HG03175 (cell line): ENCODE results near the gene HDAC1.
A peak's percentile ranks its signal among the peaks of the same experiment; 100 is the strongest.
"Not testable (repeated sequence)": the region's sequence is repeated elsewhere in the genome, so short reads cannot be mapped to it uniquely, and the experiment has no call there.

Experiments used
- ATAC-seq: cut with Tn5 transposase; IDR thresholded peaks from one replicate; pipeline ENCODE4 v1.9.1; 2021; ENCODE audit warnings: mild to moderate bottlenecking, moderate library complexity; ENCODE audit not compliant: unreplicated experiment

The HDAC1 gene

DNA sequence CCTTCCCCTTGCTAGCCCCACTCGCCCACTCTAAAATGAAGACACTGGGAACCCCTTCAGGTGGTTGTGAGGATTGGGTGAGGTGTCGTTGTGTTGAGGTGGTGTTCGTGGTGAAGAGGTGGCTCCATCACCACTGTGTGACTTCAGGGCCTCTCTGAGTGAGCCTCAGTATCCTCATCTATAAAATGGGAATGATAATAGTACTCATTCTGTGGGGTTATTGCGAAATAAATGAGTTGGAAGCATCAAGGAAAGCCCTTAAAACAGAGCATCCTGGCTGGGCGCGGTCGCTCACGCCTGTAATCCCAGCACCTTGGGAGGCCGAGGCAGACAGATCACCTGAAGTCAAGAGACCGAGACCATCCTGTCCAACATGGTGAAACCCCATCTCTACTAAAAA lies 50.8 kb downstream of the HDAC1 start:
- no peak for ATAC-seq

DNA sequence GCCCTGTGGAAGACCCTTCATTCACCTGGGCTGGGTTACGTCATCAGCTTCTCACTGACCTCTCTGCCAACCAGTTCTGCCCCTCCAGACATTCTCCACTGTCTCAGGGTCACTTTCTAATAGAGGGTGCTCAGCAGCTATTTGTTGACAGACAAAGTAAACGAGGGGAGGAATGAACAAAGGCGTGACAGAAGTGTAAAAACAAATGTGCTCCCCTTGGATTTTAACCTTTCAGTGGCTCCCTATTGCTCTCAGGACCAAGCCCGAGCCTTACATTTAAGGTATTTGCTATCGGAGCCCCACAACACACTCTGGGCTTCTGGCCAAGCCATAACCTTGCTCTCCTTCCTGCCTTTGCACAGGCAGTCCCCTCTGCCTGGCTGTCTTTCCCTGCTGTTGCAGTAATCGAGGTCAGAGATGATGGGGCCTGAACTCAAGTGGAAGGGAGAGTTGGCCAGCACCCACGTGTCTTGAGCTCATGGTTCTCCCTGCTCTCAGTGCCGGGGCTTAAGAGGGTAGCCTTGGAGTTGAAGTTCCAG lies 53.5 kb downstream of the HDAC1 start:
- no peak for ATAC-seq

GRCh38 chr1:32346532-32347157 lies 54.8 kb downstream of the HDAC1 start:
- no peak for ATAC-seq

DNA sequence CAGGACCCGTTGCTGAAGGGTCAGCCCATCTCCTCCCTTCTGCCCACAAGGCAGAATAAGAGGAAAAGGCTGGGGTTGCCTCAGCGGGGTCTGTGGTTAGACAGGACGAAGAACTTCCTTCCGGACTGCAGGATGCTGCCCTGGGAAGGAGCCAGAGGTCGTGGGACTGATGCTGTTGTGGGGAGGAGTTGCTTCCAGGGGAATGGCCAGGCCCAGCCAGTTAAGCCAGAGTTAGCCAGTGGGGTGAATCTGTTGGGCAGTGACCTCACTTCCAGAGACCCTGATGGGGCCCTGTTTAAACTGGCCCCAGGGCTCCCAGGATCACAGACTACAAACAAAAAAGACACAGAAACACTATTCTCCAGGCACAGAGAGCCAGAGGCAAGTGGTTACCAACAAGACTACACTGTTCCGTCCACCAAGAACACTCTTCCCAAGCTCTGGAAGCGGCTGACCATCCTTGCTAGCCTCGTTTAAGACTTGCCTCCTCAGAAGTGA lies 57.4 kb downstream of the HDAC1 start:
- no peak for ATAC-seq

GRCh38 chr1:32350785-32351398 lies 59.0 kb downstream of the HDAC1 start:
- peak; percentile 42 for ATAC-seq

- peak; percentile 91 for ATAC-seq
Observed at GRCh38 chr1:32351399-32352238, 59.7 kb downstream of the HDAC1 start.

DNA sequence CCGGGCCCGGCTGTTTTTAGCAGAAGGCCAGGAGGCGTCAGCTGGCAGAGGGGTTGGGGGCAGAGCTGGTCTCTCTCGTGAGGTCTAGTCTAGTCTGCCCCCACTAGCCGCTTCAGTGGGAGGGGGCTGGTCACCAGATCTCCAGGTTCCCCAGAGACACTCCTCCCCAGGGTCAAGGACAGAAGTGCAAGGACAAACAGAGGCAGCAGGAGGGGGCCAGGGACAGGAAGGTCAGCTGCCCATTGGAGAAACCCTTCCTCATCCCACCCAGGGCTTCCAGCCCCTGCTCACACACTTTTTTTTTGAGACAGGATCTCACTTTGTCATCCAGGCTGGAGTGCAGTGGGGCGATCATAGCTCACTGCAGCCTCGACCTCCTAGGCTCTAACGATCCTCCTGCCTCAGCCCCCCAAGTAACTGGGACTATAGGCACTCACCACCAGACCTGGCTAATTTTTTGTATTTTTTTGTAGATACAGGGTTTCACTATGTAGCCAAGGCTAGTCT lies 60.4 kb downstream of the HDAC1 start:
- no peak for ATAC-seq

DNA sequence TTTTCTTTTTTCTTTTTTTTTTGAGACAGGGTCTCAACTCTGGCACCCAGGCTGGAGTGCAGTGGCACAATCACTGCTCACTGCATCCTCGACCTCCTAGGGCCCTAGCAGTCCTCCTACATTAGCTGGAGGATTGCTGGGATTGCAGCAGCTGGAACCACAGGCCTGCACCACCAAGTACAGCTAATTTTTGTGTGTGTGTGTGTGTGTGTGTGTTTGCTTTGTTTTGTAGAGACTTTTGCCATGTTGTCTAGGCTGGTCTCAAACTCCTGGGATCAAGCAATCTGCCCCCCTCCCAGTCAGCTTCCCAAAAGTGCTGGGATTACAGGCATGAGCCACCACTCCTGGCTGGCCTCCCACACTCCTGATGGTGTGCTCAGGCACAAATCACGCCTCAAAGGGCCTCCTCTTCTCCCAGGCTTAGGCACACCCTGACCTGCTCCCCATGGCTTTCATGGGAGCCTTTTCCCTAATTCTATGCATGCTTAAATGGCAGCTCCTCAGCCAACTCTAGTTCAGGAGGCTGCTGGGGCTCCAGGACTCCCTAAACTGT lies 61.0 kb downstream of the HDAC1 start:
- ATAC-seq: no peak

DNA sequence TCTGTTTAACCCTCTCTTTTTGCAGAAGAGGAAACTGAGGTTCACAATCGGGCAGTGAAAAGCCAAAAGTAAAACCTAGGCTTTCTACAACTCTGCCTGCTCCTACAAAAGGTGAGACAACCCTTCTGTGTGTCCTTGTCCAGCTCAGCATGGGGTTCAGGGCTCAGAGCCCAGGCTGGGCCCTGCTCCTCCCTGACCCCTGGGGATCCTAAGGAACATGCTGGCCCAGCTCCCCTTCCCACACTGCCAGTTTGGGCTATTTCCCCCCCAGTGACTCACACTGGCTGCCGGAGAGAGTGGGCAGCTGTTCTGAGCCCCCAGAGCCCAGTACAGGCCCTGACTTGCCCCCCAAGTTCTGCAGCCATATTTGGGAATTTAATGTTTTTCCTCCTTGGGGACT lies 61.5 kb downstream of the HDAC1 start:
- ATAC-seq: no peak

- ATAC-seq: no peak
Observed at GRCh38 chr1:32353886-32354570, 62.1 kb downstream of the HDAC1 start.

GRCh38 chr1:32355778-32356177 lies 63.9 kb downstream of the HDAC1 start:
- not testable (repeated sequence) for ATAC-seq

- ATAC-seq: no peak
Observed at GRCh38 chr1:32356478-32356877, 64.6 kb downstream of the HDAC1 start.

GRCh38 chr1:32357614-32358013 lies 65.7 kb downstream of the HDAC1 start:
- no peak for ATAC-seq

GRCh38 chr1:32358435-32358834 lies 66.6 kb downstream of the HDAC1 start:
- no peak for ATAC-seq

DNA sequence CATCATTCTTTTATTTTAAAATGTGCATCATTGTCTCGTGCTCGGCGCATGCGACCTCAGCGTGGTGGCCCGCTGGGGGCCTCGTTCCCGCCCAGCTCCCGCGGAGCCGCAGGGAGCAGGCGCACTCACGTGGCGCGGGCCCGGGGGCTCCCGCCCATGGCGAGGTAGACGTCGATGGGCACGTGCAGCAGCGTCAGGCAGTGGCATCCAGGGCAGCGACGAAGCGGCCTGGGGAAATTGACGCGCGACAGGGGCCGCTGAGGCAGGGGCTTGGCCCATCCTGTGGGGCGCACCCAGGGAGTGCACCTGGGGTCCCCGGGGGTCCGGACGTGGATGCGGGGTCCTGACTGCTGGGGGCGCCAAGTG lies 69.4 kb downstream of the HDAC1 start:
- ATAC-seq: no peak

DNA sequence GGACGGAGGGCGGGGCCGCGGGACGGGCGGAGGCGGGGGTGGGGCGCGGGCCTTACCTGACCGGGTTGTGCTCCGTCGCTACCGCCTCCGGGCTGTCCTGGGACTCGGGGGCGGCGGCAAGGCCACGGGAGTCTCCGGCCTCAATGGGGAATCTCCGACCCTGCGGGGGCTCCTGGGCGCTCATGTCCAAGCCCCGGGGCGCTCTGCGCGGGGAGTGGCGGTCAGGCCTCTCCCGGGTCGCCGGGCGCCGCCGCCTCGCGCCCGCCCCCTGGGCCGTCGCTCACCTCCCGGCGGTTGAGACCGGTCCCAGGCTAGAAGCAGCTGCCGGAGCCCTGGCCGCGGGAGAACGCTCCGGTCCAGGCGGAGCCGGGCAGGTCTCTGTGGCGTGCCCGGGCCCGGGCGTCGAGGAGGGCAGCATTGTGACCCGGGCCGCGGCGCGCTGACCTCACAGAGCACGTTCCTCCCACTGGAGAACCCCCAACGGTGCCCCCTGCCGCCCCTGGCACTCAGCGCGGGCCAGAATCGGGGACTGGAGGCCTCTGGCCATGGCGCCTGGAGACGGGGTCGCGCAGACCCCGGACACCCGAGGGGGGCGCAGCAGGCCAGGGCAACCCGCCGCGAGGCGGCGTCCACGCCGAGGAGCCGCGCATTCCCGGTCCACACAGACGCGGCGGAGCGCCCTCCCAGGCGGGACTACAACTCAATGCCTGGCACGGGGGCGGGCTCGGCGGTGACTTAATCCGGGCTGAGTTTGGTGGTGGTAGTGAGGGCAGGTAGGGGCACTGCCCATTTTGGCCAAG lies 70.0 kb downstream of the HDAC1 start:
- ATAC-seq: no peak

DNA sequence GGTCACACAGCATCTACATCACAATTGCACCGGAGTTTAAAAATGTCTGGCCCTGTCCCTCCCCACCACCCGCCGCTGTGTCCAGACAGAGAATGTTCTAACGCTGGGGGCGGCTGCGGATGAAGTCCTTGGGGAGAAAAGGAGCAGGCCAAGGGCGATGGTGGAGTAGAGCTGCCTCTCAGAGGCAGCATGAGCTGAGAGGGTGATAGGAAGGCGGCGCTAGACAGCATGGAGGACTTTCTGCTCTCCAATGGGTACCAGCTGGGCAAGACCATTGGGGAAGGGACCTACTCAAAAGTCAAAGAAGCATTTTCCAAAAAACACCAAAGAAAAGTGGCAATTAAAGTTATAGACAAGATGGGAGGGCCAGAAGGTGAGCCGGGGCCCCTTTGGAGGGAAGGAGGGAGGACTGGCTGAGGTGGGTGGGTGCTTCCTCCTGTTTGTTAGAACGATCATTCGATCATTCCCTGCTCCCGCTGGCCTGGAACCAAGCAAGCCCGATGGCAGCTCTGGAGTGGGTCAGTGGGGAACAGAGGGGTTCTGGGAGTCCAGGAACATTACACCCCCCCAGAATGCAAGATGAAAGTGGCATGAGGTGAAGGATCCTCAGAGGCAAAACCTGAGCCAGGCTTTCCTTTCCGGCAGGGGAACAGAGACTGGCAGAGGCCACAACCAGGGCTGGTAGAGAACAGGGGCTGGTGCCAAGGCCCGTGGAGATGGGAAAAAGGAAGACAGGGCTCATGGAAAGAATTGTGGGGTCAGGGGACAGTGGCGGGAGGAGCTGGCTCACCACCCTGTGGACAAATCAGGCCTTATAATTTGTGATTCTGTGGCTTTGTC lies 70.8 kb downstream of the HDAC1 start, which contains the start of the genes FAM229A and TSSK3:
Gene FAM229A, minus strand, starts transcription at position 12 of the 840 bp plus-strand sequence. CDS start 394 bp downstream, outside the sequence.
Gene TSSK3, plus strand, starts transcription at position 66 of the 840 bp plus-strand sequence. Its CDS starts 163 bp downstream, at position 229.
- ATAC-seq: no peak

DNA sequence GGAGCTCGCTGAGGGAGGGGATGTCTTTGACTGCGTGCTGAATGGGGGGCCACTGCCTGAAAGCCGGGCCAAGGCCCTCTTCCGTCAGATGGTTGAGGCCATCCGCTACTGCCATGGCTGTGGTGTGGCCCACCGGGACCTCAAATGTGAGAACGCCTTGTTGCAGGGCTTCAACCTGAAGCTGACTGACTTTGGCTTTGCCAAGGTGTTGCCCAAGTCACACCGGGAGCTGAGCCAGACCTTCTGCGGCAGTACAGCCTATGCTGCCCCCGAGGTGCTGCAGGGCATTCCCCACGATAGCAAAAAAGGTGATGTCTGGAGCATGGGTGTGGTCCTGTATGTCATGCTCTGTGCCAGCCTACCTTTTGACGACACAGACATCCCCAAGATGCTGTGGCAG lies 71.8 kb downstream of the HDAC1 start:
- no peak for ATAC-seq

DNA sequence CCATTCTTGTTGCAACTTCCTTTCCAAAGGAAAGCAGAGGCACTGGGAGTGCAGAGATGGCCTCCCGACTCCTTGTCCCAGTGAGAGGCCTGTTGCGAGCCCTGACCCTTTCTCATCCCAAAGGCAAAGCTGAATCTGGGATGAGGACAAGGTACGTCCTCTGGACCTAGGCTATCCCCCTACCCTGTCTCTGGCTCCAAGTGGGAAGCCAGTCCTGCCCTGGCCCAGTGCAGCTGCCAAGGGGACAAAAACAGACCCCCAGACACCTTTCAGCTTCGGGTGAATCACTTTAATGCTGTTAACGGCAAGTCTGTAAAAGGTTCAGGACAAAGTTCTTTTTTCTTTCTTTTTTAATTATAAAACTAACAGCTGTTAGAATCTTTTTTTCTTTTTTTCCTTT lies 73.0 kb downstream of the HDAC1 start:
- ATAC-seq: no peak
